ENCODE measurements around the gene PRR33.

GRCh38 chr11:1866226-1866625, 25.5 kb downstream of the PRR33 start:
- TF ChIP-seq POLR2A (IDR thresholded peaks at IDR 0.05; ENCODE audit: low read depth) = no peak
- TF ChIP-seq EP300 (IDR thresholded peaks at IDR 0.05) = no peak
- no peak for TF ChIP-seq CTCF (IDR thresholded peaks at IDR 0.05)
- TF ChIP-seq POLR2AphosphoS5 (IDR thresholded peaks at IDR 0.05) = no peak

Data from esophagus muscularis mucosa (tissue), 4 donors.